Gastroesophageal sphincter (tissue), 3 donors: ENCODE measurements around the gene TBC1D23.

Experiments
- EP300 ChIP-seq: sonication (generic); formaldehyde crosslinking; IDR thresholded peaks from one replicate; pipeline ENCODE4 v1.6.1; 2017; ENCODE audit warnings: antibody characterized with exemption, mild to moderate bottlenecking
- POLR2A ChIP-seq, 2 donors: fragments of 450-650 bp; IDR thresholded peaks; one replicate each; pipeline ENCODE4 v1.6.1; 2017; ENCODE audit warnings: antibody characterized with exemption in 2 of 2, mild to moderate bottlenecking in 2 of 2, moderate library complexity in 1 of 2
- POLR2AphosphoS5 ChIP-seq: sonication (generic); formaldehyde crosslinking; IDR thresholded peaks from one replicate; pipeline ENCODE4 v1.6.1; 2017; ENCODE audit warnings: antibody characterized with exemption
- TF ChIP-seq, protein P1 (sequence below), 4 experiments: fragments of 200-600 bp in 2 of 4; fragments of 450-650 bp in 2 of 4; sonication (generic) in 1 of 4; IDR thresholded peaks; one replicate each; pipeline ENCODE4 v1.5.1; 2017 to 2019; ENCODE audit warnings: antibody characterized with exemption in 4 of 4, mild to moderate bottlenecking in 2 of 4, moderate library complexity in 2 of 4

DNA sequence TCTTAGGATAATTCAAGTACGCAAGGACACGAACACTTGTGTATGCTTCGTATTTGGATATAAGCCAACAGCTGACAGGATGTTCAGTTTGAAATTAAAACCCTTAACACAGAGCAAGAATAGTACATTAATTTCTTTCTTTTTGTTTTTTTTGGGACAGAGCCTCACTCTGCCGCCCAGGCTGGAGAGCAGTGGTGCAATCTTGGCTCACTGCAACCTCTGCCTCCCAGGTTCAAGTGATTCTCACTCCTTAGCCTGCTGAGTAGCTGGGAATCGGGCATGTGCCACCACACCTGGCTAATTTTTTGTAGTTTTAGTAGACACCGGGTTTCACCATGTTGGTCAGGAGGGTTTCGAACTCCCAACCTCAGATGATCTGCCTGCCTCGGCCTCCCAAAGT lies 107.6 kb downstream of the TBC1D23 start:
- TF ChIP-seq, protein P1, sequence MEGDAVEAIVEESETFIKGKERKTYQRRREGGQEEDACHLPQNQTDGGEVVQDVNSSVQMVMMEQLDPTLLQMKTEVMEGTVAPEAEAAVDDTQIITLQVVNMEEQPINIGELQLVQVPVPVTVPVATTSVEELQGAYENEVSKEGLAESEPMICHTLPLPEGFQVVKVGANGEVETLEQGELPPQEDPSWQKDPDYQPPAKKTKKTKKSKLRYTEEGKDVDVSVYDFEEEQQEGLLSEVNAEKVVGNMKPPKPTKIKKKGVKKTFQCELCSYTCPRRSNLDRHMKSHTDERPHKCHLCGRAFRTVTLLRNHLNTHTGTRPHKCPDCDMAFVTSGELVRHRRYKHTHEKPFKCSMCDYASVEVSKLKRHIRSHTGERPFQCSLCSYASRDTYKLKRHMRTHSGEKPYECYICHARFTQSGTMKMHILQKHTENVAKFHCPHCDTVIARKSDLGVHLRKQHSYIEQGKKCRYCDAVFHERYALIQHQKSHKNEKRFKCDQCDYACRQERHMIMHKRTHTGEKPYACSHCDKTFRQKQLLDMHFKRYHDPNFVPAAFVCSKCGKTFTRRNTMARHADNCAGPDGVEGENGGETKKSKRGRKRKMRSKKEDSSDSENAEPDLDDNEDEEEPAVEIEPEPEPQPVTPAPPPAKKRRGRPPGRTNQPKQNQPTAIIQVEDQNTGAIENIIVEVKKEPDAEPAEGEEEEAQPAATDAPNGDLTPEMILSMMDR (IDR thresholded peaks at IDR 0.05) = no peak
- TF ChIP-seq POLR2A (IDR thresholded peaks at IDR 0.05) (no peak), EP300 (no peak), POLR2AphosphoS5 (no peak)
